ENCODE data around the gene PDE4DIP. TPM values are rescaled to one million over a fixed set of nuclear protein-coding genes. Genes with fewer than 3 reads are reported as not detected.
"Not testable (repeated sequence)": the region's sequence is repeated elsewhere in the genome, so short reads cannot be mapped to it uniquely, and the experiment has no call there.

The PDE4DIP gene
- total and polyA plus RNA-seq, 2 experiments from 2014 or later, result 16.5 to 35.2 TPM

GRCh38 chr1:148850840-148851239 lies 6.6 kb downstream of the PDE4DIP start:
- not testable (repeated sequence) for H3K9me2 ChIP-seq (ENCODE audit: insufficient read depth); H3F3A ChIP-seq (replicated peaks; ENCODE audit: low read depth); H3K27me3 ChIP-seq (ENCODE audit: insufficient read depth); H3K9me3 Mint-ChIP-seq; H3K4me1 ChIP-seq (ENCODE audit: insufficient read depth); H3K36me3 ChIP-seq (ENCODE audit: insufficient read depth); H2AFZ ChIP-seq; H4K20me1 ChIP-seq (replicated peaks; ENCODE audit: insufficient read depth); DNase-seq (ENCODE audit: low spot score); H3K79me2 ChIP-seq (replicated peaks; ENCODE audit: insufficient read depth); H3K36me3 Mint-ChIP-seq (ENCODE audit: low read depth); ATAC-seq; H3K27ac ChIP-seq (ENCODE audit: low read depth); H3K27ac Mint-ChIP-seq; H3K4me3 ChIP-seq; H3K4me1 Mint-ChIP-seq; H3K4me2 ChIP-seq; H3K4me3 Mint-ChIP-seq; H3K27me3 Mint-ChIP-seq (ENCODE audit: insufficient read depth, low read depth, poor library complexity)

- H3K9me3 Mint-ChIP-seq; H3K27ac ChIP-seq (ENCODE audit: low read depth); H3K4me1 Mint-ChIP-seq; H3K27me3 ChIP-seq (ENCODE audit: insufficient read depth); ATAC-seq; H3K79me2 ChIP-seq (replicated peaks; ENCODE audit: insufficient read depth); H3K36me3 ChIP-seq (ENCODE audit: insufficient read depth); H3K27me3 Mint-ChIP-seq (ENCODE audit: insufficient read depth, low read depth, poor library complexity); H3K4me2 ChIP-seq; H2AFZ ChIP-seq; H3F3A ChIP-seq (replicated peaks; ENCODE audit: low read depth); H3K4me3 ChIP-seq; H4K20me1 ChIP-seq (replicated peaks; ENCODE audit: insufficient read depth); H3K27ac Mint-ChIP-seq; H3K4me1 ChIP-seq (ENCODE audit: insufficient read depth); H3K36me3 Mint-ChIP-seq (ENCODE audit: low read depth); H3K9me2 ChIP-seq (ENCODE audit: insufficient read depth); H3K4me3 Mint-ChIP-seq; DNase-seq (ENCODE audit: low spot score): not testable (repeated sequence)
These were observed 7.5 kb downstream of the PDE4DIP start for GRCh38 chr1:148851684-148852083.

DNA sequence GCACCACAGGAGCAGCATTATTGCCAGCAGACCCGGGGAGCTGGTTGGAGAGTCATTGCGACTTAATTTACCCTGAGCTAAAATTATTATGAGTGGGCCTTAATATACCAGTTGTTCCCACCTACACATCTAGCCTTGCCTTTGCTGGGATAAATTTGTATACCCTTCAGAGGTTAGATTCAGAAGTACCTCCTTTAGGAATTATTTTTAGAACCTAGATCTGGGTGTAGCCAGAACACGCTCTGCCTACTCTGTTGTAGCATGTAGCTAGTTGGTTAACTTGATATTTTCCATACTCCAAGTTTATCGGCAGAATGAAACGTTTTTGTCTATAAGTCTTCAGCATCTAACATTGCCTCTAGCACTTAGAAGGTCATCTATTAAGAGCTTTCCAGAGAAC lies 9.1 kb downstream of the PDE4DIP start:
- H3K9me2 ChIP-seq (ENCODE audit: insufficient read depth); H3K9me3 Mint-ChIP-seq; H3K4me1 ChIP-seq (ENCODE audit: insufficient read depth); DNase-seq (ENCODE audit: low spot score); H3K27me3 Mint-ChIP-seq (ENCODE audit: insufficient read depth, low read depth, poor library complexity); H3K27ac ChIP-seq (ENCODE audit: low read depth); H3K79me2 ChIP-seq (replicated peaks; ENCODE audit: insufficient read depth); H2AFZ ChIP-seq; H3K4me1 Mint-ChIP-seq; H3K27me3 ChIP-seq (ENCODE audit: insufficient read depth); H3K4me3 ChIP-seq; H3K36me3 Mint-ChIP-seq (ENCODE audit: low read depth); H3F3A ChIP-seq (replicated peaks; ENCODE audit: low read depth); H3K27ac Mint-ChIP-seq; H3K36me3 ChIP-seq (ENCODE audit: insufficient read depth); H3K4me3 Mint-ChIP-seq; ATAC-seq; H4K20me1 ChIP-seq (replicated peaks; ENCODE audit: insufficient read depth); H3K4me2 ChIP-seq: not testable (repeated sequence)

DNA sequence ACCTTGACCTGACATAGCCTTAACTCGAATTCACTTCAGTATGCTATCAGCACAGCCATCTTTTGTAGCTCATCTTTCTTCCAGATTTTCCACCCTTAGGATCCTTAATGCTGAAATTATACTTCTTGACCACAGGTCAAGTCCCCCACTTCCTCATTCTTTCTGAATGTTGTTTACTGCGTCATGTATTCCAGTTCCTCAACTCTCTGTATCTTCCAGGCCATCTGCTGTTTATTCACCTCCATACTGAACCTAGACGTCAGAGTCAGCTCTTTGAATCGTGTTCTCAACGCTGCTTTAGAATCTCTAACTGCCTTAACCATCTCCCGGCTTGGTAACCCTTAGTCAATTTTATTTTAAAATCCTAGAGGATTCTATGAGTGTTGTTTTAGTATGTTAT lies 9.8 kb downstream of the PDE4DIP start:
- H3K36me3 ChIP-seq (ENCODE audit: insufficient read depth); H3K36me3 Mint-ChIP-seq (ENCODE audit: low read depth); H3K79me2 ChIP-seq (replicated peaks; ENCODE audit: insufficient read depth); H3K27ac Mint-ChIP-seq; ATAC-seq; H3K4me3 ChIP-seq; H3K4me3 Mint-ChIP-seq; H3K27me3 Mint-ChIP-seq (ENCODE audit: insufficient read depth, low read depth, poor library complexity); H3K27me3 ChIP-seq (ENCODE audit: insufficient read depth); H3F3A ChIP-seq (replicated peaks; ENCODE audit: low read depth); H2AFZ ChIP-seq; H3K4me1 ChIP-seq (ENCODE audit: insufficient read depth); H3K9me2 ChIP-seq (ENCODE audit: insufficient read depth); H3K9me3 Mint-ChIP-seq; H3K27ac ChIP-seq (ENCODE audit: low read depth); DNase-seq (ENCODE audit: low spot score); H3K4me2 ChIP-seq; H4K20me1 ChIP-seq (replicated peaks; ENCODE audit: insufficient read depth); H3K4me1 Mint-ChIP-seq: not testable (repeated sequence)

GRCh38 chr1:148855367-148855766 lies 11.1 kb downstream of the PDE4DIP start:
- ATAC-seq, result not testable (repeated sequence)

DNA sequence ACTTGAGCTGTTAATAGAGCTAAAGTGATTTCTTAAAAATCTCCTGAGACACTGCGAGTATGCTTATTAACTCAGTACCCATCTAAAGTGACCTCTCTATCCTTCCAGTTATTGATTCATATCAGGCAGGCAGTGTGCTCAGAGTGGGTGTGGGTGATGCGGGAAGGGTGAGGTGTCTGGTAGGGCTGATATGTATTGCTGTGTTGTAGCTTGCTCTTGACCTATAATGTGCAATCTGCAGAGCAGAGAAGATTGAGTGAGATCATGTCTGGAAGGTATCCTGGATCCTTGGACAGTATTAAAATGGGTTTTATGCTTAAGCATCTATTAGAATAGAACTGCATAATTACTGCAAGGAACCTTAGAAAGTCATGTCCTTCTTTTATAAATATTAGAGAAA lies 15.8 kb downstream of the PDE4DIP start:
- H3K79me2 ChIP-seq (replicated peaks; ENCODE audit: insufficient read depth); H3K9me3 Mint-ChIP-seq; H3K4me3 Mint-ChIP-seq; H3K4me3 ChIP-seq; H4K20me1 ChIP-seq (replicated peaks; ENCODE audit: insufficient read depth); ATAC-seq; H3K4me2 ChIP-seq; H3K36me3 Mint-ChIP-seq (ENCODE audit: low read depth); H3K36me3 ChIP-seq (ENCODE audit: insufficient read depth); H3K4me1 Mint-ChIP-seq; H3K27ac Mint-ChIP-seq; H3K4me1 ChIP-seq (ENCODE audit: insufficient read depth); H3F3A ChIP-seq (replicated peaks; ENCODE audit: low read depth); H3K27ac ChIP-seq (ENCODE audit: low read depth); H3K27me3 Mint-ChIP-seq (ENCODE audit: insufficient read depth, low read depth, poor library complexity); H3K9me2 ChIP-seq (ENCODE audit: insufficient read depth); DNase-seq (ENCODE audit: low spot score); H2AFZ ChIP-seq; H3K27me3 ChIP-seq (ENCODE audit: insufficient read depth): not testable (repeated sequence)

More at GRCh38 chr1:148855367-148855766, 11.1 kb downstream of the PDE4DIP start:
- not testable (repeated sequence) for H3K4me3 ChIP-seq; H3K9me2 ChIP-seq (ENCODE audit: insufficient read depth); H3K36me3 ChIP-seq (ENCODE audit: insufficient read depth); H3F3A ChIP-seq (replicated peaks; ENCODE audit: low read depth); H3K79me2 ChIP-seq (replicated peaks; ENCODE audit: insufficient read depth); H2AFZ ChIP-seq; H4K20me1 ChIP-seq (replicated peaks; ENCODE audit: insufficient read depth); H3K4me2 ChIP-seq; H3K4me1 Mint-ChIP-seq; H3K27me3 Mint-ChIP-seq (ENCODE audit: insufficient read depth, low read depth, poor library complexity); DNase-seq (ENCODE audit: low spot score); H3K4me3 Mint-ChIP-seq; H3K27ac ChIP-seq (ENCODE audit: low read depth); H3K36me3 Mint-ChIP-seq (ENCODE audit: low read depth); H3K4me1 ChIP-seq (ENCODE audit: insufficient read depth); H3K9me3 Mint-ChIP-seq; H3K27me3 ChIP-seq (ENCODE audit: insufficient read depth); H3K27ac Mint-ChIP-seq

DNA sequence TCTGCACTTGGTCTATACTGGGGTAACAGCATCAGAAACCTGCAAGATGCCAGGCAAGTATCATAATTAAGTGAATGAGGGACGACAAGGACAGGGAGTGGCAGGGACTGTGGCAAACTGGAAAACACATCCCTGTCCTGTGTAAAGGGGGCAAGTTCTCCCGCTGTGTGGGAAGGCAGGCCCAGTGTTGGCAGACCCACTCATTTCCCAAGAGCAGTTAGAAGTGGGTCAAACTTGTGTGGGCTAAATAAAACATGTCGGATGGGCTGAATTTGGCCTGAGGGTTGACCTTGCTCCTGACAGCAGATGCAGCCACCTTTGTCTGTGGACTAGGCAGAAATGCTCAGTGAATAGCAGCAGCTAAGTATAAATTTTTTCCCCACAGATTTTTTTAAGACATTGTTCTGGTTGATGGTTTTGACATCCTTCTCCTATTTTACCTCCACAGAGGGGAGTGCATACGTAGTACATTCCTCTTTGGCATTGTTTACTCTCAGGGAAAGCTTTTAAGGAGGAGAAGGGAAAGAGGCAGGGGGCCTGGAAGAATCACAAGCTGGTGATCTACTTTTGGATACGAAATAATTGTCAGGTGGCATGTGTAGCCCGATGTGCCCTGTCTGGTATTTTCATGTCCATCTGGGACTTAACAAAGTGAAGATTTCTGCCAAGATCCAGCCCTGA lies 16.5 kb downstream of the PDE4DIP start:
- not testable (repeated sequence) for H3K4me3 Mint-ChIP-seq; H3K36me3 Mint-ChIP-seq (ENCODE audit: low read depth)

More for the DNA sequence above, 16.5 kb downstream of the PDE4DIP start:
- not testable (repeated sequence) for H3K4me3 ChIP-seq; H4K20me1 ChIP-seq (replicated peaks; ENCODE audit: insufficient read depth); H3K27ac ChIP-seq (ENCODE audit: low read depth); H3K27ac Mint-ChIP-seq; H2AFZ ChIP-seq; H3K4me1 ChIP-seq (ENCODE audit: insufficient read depth); H3F3A ChIP-seq (replicated peaks; ENCODE audit: low read depth); H3K27me3 ChIP-seq (ENCODE audit: insufficient read depth); H3K79me2 ChIP-seq (replicated peaks; ENCODE audit: insufficient read depth); H3K36me3 ChIP-seq (ENCODE audit: insufficient read depth); H3K27me3 Mint-ChIP-seq (ENCODE audit: insufficient read depth, low read depth, poor library complexity); DNase-seq (ENCODE audit: low spot score); H3K9me3 Mint-ChIP-seq; H3K4me1 Mint-ChIP-seq; H3K9me2 ChIP-seq (ENCODE audit: insufficient read depth); H3K4me2 ChIP-seq
- peak; percentile 81 for ATAC-seq
